HepG2 (cell line): ENCODE measurements around the gene HOXA6. TPM values are rescaled to one million over a fixed set of nuclear protein-coding genes. Genes with fewer than 3 reads are reported as not detected.

Source experiments
- ATAC-seq: fragments of 200-7000 bp; cut with Tn5 transposase; 3 replicates; pipeline ENCODE4 v1.9.1; 2020; ENCODE audit warnings: mild to moderate bottlenecking, moderate library complexity
- BruUV-seq: library from RNA; stranded (reverse); fragments of 400-500 nt; replicated peaks from 2 replicates; lab custom pipeline; 2021; lab: Mats Ljungman, UMichigan
- CTCF ChIA-PET: fragments of 300-600 bp; formaldehyde crosslinking; extraction: SDS; loops from one replicate; lab custom pipeline; 2021; ENCODE audit warnings: low total read pairs, inconsistent platforms, low intra/inter-chr PET ratio; lab: Yijun Ruan, JAX
- POLR2A ChIA-PET: fragments of 350-600 bp; sonication (Branson Sonifier 250); formaldehyde crosslinking; loops from one replicate; lab custom pipeline; 2020; ENCODE audit warnings: antibody characterized with exemption, inconsistent platforms; lab: Yijun Ruan, JAX
- DNase-seq: peaks from one replicate; pipeline ENCODE4 v3.0.0-alpha.2; 2015; ENCODE audit warnings: low spot score
- FAIRE-seq: peaks from 3 replicates; lab custom pipeline; 2011; peaks lifted over from hg19 to GRCh38; lab: Jason Lieb, UNC
- H2AFZ ChIP-seq: one replicate; pipeline ENCODE4 v1.6.1; 2011; ENCODE audit warnings: low read length, inconsistent platforms
- H3K27ac ChIP-seq: fragments of 300-600 bp; 3 replicates; pipeline ENCODE4 v1.8.0; 2011; ENCODE audit warnings: mixed run types, mild to moderate bottlenecking, mixed read lengths, low read length, inconsistent platforms; ENCODE audit not compliant: insufficient read depth; ENCODE audit errors: extremely low read length
- H3K27me3 ChIP-seq, 2 experiments: fragments of 200-600 bp in 1 of 2; 2 replicates in 1 of 2; 3 replicates in 1 of 2; pipeline versions ENCODE4 v1.6.0 to v1.8.0; 2011; ENCODE audit warnings: low read length in 2 of 2, mild to moderate bottlenecking in 2 of 2, moderate library complexity in 2 of 2, inconsistent platforms in 1 of 2; ENCODE audit not compliant: insufficient read depth in 2 of 2, control insufficient read depth in 1 of 2
- H3K36me3 ChIP-seq, 2 experiments: fragments of 200-600 bp in 1 of 2; replicated peaks in 1 of 2; 2 replicates in 1 of 2; 3 replicates in 1 of 2; pipeline versions ENCODE4 v1.5.1 to v1.8.0; 2011; ENCODE audit warnings: low read length in 2 of 2, inconsistent platforms in 1 of 2; ENCODE audit not compliant: insufficient read depth in 2 of 2, control insufficient read depth in 1 of 2
- H3K4me1 ChIP-seq: 2 replicates; pipeline ENCODE4 v1.5.1; 2012; ENCODE audit warnings: low read length, inconsistent platforms; ENCODE audit not compliant: insufficient read depth
- H3K4me2 ChIP-seq: 2 replicates; pipeline ENCODE4 v1.6.0; 2011; ENCODE audit warnings: low read depth, low read length, inconsistent platforms
- H3K4me3 ChIP-seq, 3 experiments: fragments of 200-600 bp in 1 of 3; sonication (generic), shearing (Covaris generic) in 1 of 3; replicated peaks in 1 of 3; 2 replicates each; pipeline ENCODE4 v1.5.1; 2011 to 2016; ENCODE audit warnings: low read length in 3 of 3, inconsistent platforms in 2 of 3, low read depth in 2 of 3, mild to moderate bottlenecking in 2 of 3, control low read depth in 1 of 3, mixed read lengths in 1 of 3; ENCODE audit not compliant: insufficient read depth in 1 of 3
- H3K79me2 ChIP-seq: one replicate; pipeline ENCODE4 v1.6.1; 2011; ENCODE audit warnings: low read length, inconsistent platforms; ENCODE audit not compliant: insufficient read depth
- H3K9ac ChIP-seq: 2 replicates; pipeline ENCODE4 v1.6.0; 2011; ENCODE audit warnings: mild to moderate bottlenecking, low read depth, low read length, inconsistent platforms; ENCODE audit not compliant: insufficient read depth
- H3K9me3 ChIP-seq: 2 replicates; pipeline ENCODE4 v1.5.1; 2012; ENCODE audit warnings: mild to moderate bottlenecking, low read length
- H4K20me1 ChIP-seq: 2 replicates; pipeline ENCODE4 v1.6.0; 2011; ENCODE audit warnings: inconsistent platforms, mild to moderate bottlenecking, low read length, moderate library complexity; ENCODE audit not compliant: insufficient read depth
- BRF2 ChIP-seq: sonication (generic); formaldehyde crosslinking; IDR thresholded peaks from 2 replicates; pipeline ENCODE4 v1.8.1; 2022; ENCODE audit warnings: mild to moderate bottlenecking, missing genetic modification reagents
- CEBPB ChIP-seq: IDR thresholded peaks from 2 replicates; pipeline ENCODE4 v1.6.1; 2011; ENCODE audit warnings: low read depth, low read length, improper control_type of control experiment, borderline replicate concordance
- CHD4 ChIP-seq: fragments of 200-600 bp; sonication (generic); IDR thresholded peaks from 2 replicates; pipeline ENCODE4 v1.7.0; 2017; ENCODE audit warnings: mild to moderate bottlenecking, low read length, borderline replicate concordance
- NCOA5 ChIP-seq: sonication (generic); formaldehyde crosslinking; IDR thresholded peaks from 2 replicates; pipeline ENCODE4 v1.4.0; 2020; ENCODE audit warnings: missing genetic modification reagents
- PRDM4 ChIP-seq: sonication (generic); formaldehyde crosslinking; IDR thresholded peaks from 2 replicates; pipeline ENCODE4 v1.9.0; 2021; ENCODE audit warnings: missing genetic modification reagents, borderline replicate concordance
- SSRP1 ChIP-seq: IDR thresholded peaks from 2 replicates; pipeline ENCODE4 v1.6.1; 2016; ENCODE audit warnings: control low read depth
- ZBTB49 ChIP-seq: sonication (generic); formaldehyde crosslinking; IDR thresholded peaks from 2 replicates; pipeline ENCODE4 v1.4.0; 2020; ENCODE audit warnings: missing genetic modification reagents, borderline replicate concordance
- ZFP36L2 ChIP-seq: sonication (generic); formaldehyde crosslinking; IDR thresholded peaks from 2 replicates; pipeline ENCODE4 v1.4.0; 2020; ENCODE audit warnings: missing genetic modification reagents
- WGBS: methylation state at CpG from one replicate; pipeline ENCODE4 v1.1.6; 2017; ENCODE audit warnings: low lambda C conversion rate; 5-methylcytosine and 5-hydroxymethylcytosine counted together
- in situ Hi-C: cut with HindIII; loops from 2 replicates; pipeline ENCODE4 v1.10.0; 2017; ENCODE audit warnings: low pct_unique_long_range_greater_than_20kb; ENCODE audit not compliant: extremely low pct_ligation_motif_present
- intact Hi-C: fragments of 100-400 bp; cut with micrococcal nuclease; formaldehyde crosslinking; loops from one replicate; pipeline ENCODE4 v1.10.0; 2022; ENCODE audit not compliant: unreplicated experiment
- polyA plus RNA-seq, 8 experiments: library from polyadenylated mRNA; depleted of rRNA in 3 of 8; stranded (reverse) in 7 of 8; unstranded in 1 of 8; fragments of >200 nt; fragmentation: Illumina TruSeq in 4 of 8; extraction: Trizol in 4 of 8; gene quantifications; 2 replicates each; pipeline versions ENCODE4 v1.2.1 to v1.2.3, GENCODE V29; 2011 to 2016; ENCODE audit warnings: low read depth in 4 of 8, missing spikeins in 1 of 8, mixed read lengths in 1 of 8; ENCODE audit not compliant: insufficient read depth in 1 of 8
- total RNA-seq, 5 experiments: library from RNA; depleted of rRNA; stranded (reverse); fragments of >200 nt; fragmentation: Illumina TruSeq; extraction: Trizol; gene quantifications; 2 replicates each; pipeline ENCODE4 v1.2.3, GENCODE V29; 2016; ENCODE audit warnings: low read depth in 1 of 5

HOXA6 gene
- total and polyA plus RNA-seq, 2 of the 13 experiments (the other 11 are each of a cell fraction or from before 2014, with no cell fraction given) = 1.3 to 1.5 TPM

GRCh38 chr7:27098578-27099451 is 48.8 kb downstream of the HOXA6 start:
- no peak overlapping the region for H3K27ac ChIP-seq
- H3K27me3 ChIP-seq = no peaks in the 10 kb centered on the region
- in situ Hi-C loops (no loop called here), intact Hi-C loops (no loop called here)
- H4K20me1 ChIP-seq = no peaks in the 10 kb centered on the region
- WGBS = 92% methylated on average over 38 of the region's 38 CpGs
- no peak for ATAC-seq
- peaks cover 12% of the 10 kb centered on the region; the same call in 1 of the 2 replicates for H3K4me1 ChIP-seq
- no peak for DNase-seq
- H3K9me3 ChIP-seq = no peaks in the 10 kb centered on the region
- TF ChIP-seq ZFP36L2 (CRISPR knock-in tag) = no peak
- TF ChIP-seq SSRP1 (CRISPR knock-in tag) = no peak
- POLR2A ChIA-PET = interaction anchor here (1.6 kb wide), 1 partner anchor 23 kb away, joined by 9 read pairs; no protein-coding TSS in a partner anchor
- H3K4me3 ChIP-seq = no peak overlapping the region
- no TSS peak for BruUV-seq
- no peak for FAIRE-seq
- no peak overlapping the region for H2AFZ ChIP-seq
- no peaks in the 10 kb centered on the region for H3K79me2 ChIP-seq
- H3K36me3 ChIP-seq = no peaks in the 10 kb centered on the region
- H3K9ac ChIP-seq = no peak overlapping the region
- CTCF ChIA-PET = no interaction called here
- H3K4me2 ChIP-seq = no peak overlapping the region

GRCh38 chr7:27097686-27098577 is 49.6 kb downstream of the HOXA6 start:
- in situ Hi-C loops (no loop called here), intact Hi-C loops (no loop called here)
- FAIRE-seq = no peak
- TF ChIP-seq CEBPB (no peak), NCOA5 (no peak), CHD4 (no peak), PRDM4 (CRISPR knock-in tag) (no peak), BRF2 (CRISPR knock-in tag) (no peak), ZBTB49 (CRISPR knock-in tag) (no peak)

More at GRCh38 chr7:27097686-27098577, 49.6 kb downstream of the HOXA6 start:
- Histone ChIP-seq H3K9ac (no peak overlapping the region), H2AFZ (no peak overlapping the region), H3K27me3 (no peaks in the 10 kb centered on the region), H4K20me1 (no peaks in the 10 kb centered on the region), H3K9me3 (no peaks in the 10 kb centered on the region), H3K36me3 (no peaks in the 10 kb centered on the region), H3K4me1 (peaks cover 12% of the 10 kb centered on the region; the same call in 1 of the 2 replicates), H3K4me3 (no peak overlapping the region), H3K79me2 (no peaks in the 10 kb centered on the region), H3K27ac (no peak overlapping the region), H3K4me2 (peak overlapping the region; percentile 78; the same call in 1 of the 2 replicates)
- CTCF ChIA-PET = no interaction called here
- WGBS = 85% methylated on average over 34 of the region's 35 CpGs
- POLR2A ChIA-PET = interaction anchor here (1.6 kb wide), 1 partner anchor 24 kb away, joined by 9 read pairs; no protein-coding TSS in a partner anchor
- BruUV-seq = no TSS peak
- ATAC-seq (no peak), DNase-seq (no peak)
